ENCODE measurements around the gene TIGD1.

The TIGD1 gene

DNA sequence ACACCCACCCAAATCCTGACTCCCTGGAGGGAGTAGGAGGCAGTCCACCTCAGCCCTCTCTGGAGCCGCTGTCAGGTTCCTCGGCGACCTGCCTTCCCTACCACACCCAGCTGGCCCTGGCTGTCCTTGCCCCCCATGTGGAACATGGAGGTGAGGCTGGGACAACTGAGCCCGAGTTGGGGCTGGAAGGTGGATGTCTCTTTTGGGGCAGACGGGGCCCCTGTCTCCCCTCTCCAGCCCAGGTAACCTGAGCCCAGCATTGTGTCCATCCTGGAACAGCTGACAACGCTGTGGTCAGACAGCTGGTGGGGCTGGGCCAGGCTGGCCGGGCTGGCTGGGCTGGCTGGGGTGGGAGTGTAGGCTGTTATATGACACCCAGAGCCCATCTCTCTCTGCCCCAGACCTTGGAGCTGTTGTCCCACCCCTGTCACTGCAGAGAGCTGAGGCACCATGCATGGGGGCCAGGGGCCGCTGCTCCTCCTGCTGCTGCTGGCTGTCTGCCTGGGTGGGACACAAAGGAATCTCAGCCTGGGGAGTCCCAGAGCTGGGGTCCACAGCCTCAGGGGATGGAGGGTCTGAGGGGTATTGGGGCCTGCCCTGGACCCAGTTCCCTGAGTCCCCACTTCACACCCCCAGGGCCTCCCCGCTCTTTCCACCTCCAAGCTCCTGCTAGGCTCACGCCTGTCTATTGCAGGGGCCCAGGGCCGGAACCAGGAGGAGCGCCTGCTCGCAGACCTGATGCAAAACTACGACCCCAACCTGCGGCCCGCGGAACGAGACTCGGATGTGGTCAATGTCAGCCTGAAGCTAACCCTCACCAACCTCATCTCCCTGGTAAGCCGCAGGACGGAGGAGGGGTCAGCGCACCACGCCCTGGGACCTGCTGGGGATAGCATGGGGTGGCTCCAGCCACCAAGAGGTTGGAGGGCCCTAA, 10.8 kb downstream of the TIGD1 start, which contains the start of gene CHRNG:
Gene CHRNG, plus strand, starts transcription at position 395 of the 934 bp plus-strand sequence. Its CDS starts 56 bp downstream, at position 451.
- no peak within 1 kb of the TSS for H2AK5ac ChIP-seq (ENCODE audit: low read length, severe bottlenecking)

DNA sequence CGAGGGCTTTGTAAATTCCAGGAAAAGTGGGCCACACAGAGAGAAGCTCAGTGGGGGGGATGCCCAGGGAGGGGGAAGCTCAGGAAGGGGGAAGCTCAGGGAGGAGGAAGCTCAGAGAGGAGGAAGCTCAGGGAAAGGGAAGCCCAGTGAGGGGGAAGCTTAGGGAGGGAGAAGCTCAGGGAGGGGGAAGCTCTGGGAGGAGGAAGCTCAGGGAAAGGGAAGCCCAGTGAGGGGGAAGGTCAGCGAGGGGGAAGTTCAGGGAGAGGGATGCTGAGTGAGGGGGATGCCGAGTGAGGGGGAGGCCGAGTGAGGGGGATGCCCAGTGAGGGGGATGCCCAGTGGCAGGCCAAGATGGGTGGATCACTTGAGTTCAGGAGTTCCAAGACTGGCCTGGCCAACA, 11.7 kb downstream of the TIGD1 start:
- WGBS, result 53% methylated on average over 3 of the region's 4 CpGs

More for the DNA sequence above, 10.8 kb downstream of the TIGD1 start, which contains the start of gene CHRNG:
- no peak within 1 kb of the TSS for H3K9ac ChIP-seq (ENCODE audit: low read length)
- WGBS, result 89% methylated on average over 14 of the region's 23 CpGs
- no peak within 1 kb of the TSS for H4K8ac ChIP-seq (ENCODE audit: low read length)
- H3K4ac ChIP-seq (ENCODE audit: low read depth in 1 of 2, low read length in 2 of 2), result no peak within 1 kb of the TSS
- no peak within 1 kb of the TSS for H3K23ac ChIP-seq (ENCODE audit: low read length in 2 of 2)
- H3K4me3 ChIP-seq (ENCODE audit: insufficient read depth in 1 of 2, low read depth in 1 of 2, low read length in 2 of 2), result no peak within 1 kb of the TSS
- H3K27me3 ChIP-seq (ENCODE audit: control insufficient read depth in 1 of 2, insufficient read depth in 1 of 2, low read length in 2 of 2), result peaks cover 21 to 53% of the 10 kb centered on the region in 2 experiments
- peaks cover 0 to 14% of the 10 kb centered on the region in 2 experiments for H3K36me3 ChIP-seq (ENCODE audit: control insufficient read depth in 1 of 2, insufficient read depth in 2 of 2, low read depth in 1 of 2, low read length in 2 of 2)
- H3K4me2 ChIP-seq (ENCODE audit: low read length, poor library complexity, severe bottlenecking), result no peak within 1 kb of the TSS
- peak within 1 kb of the TSS; percentile 11 for H4K91ac ChIP-seq (ENCODE audit: low read length)
- H3K79me1 ChIP-seq (replicated peaks; ENCODE audit: low read length, poor library complexity, severe bottlenecking), result peaks cover 7% of the 10 kb centered on the region
- H3K14ac ChIP-seq (ENCODE audit: low read length in 2 of 2), result peak within 1 kb of the TSS in 1 of 2 experiments; percentile 19
- H3K18ac ChIP-seq (ENCODE audit: low read depth in 1 of 2, low read length in 2 of 2), result no peak within 1 kb of the TSS
- H3K27ac ChIP-seq (ENCODE audit: low read length, poor library complexity, severe bottlenecking), result no peak within 1 kb of the TSS
- H3K9me3 ChIP-seq (ENCODE audit: control insufficient read depth, low read length), result peaks cover 11% of the 10 kb centered on the region
- DNase-seq, result no peak
- no peak within 1 kb of the TSS for H2AFZ ChIP-seq (ENCODE audit: low read depth, low read length)
- H2BK5ac ChIP-seq (ENCODE audit: low read depth, low read length, poor library complexity, severe bottlenecking), result no peak within 1 kb of the TSS
- no peak within 1 kb of the TSS for H2BK12ac ChIP-seq (ENCODE audit: low read length in 2 of 2)
- H2BK120ac ChIP-seq (ENCODE audit: low read depth, low read length), result no peak within 1 kb of the TSS
- peaks cover 6% of the 10 kb centered on the region for H3K4me1 ChIP-seq (ENCODE audit: control insufficient read depth, insufficient read depth, low read depth, low read length)
- peak within 1 kb of the TSS; percentile 27 for H2BK15ac ChIP-seq (ENCODE audit: low read depth, poor library complexity, severe bottlenecking)

DNA sequence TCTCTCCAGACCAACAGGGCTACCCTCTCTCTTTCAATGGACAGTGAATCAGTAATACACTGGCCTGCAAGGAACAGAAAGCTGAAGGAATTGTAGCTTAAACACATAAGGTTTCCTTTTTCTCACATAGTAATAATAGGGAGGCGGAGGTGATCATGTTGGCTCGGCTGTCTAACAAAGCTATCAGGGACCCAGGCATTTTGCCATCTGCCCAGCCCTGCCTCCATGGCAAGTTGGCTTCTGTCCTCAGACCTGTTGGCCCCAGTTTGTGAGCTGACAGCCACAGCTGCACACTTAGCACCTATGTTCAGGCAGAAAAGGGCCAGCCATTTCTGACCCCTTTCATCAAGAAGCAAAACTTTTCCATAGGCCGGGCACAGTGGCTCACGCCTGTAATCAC, 12.9 kb downstream of the TIGD1 start:
- Histone ChIP-seq H3K14ac (ENCODE audit: low read length in 2 of 2) (no peak overlapping the region), H2BK5ac (ENCODE audit: low read depth, low read length, poor library complexity, severe bottlenecking) (no peak overlapping the region), H3K27me3 (ENCODE audit: control insufficient read depth in 1 of 2, insufficient read depth in 1 of 2, low read length in 2 of 2) (peaks cover 21 to 61% of the 10 kb centered on the region in 2 experiments), H3K36me3 (ENCODE audit: control insufficient read depth in 1 of 2, insufficient read depth in 2 of 2, low read depth in 1 of 2, low read length in 2 of 2) (no peaks in the 10 kb centered on the region), H3K9me3 (ENCODE audit: control insufficient read depth, low read length) (peaks cover 11% of the 10 kb centered on the region), H2AK5ac (ENCODE audit: low read length, severe bottlenecking) (no peak overlapping the region), H3K79me1 (replicated peaks; ENCODE audit: low read length, poor library complexity, severe bottlenecking) (no peaks in the 10 kb centered on the region), H3K4me1 (ENCODE audit: control insufficient read depth, insufficient read depth, low read depth, low read length) (peaks cover 6% of the 10 kb centered on the region), H3K4ac (ENCODE audit: low read depth in 1 of 2, low read length in 2 of 2) (no peak overlapping the region), H3K4me3 (ENCODE audit: insufficient read depth in 1 of 2, low read depth in 1 of 2, low read length in 2 of 2) (no peak overlapping the region), H2BK120ac (ENCODE audit: low read depth, low read length) (no peak overlapping the region), H3K23ac (ENCODE audit: low read length in 2 of 2) (no peak overlapping the region), H2BK15ac (ENCODE audit: low read depth, poor library complexity, severe bottlenecking) (no peak overlapping the region), H2AFZ (ENCODE audit: low read depth, low read length) (no peak overlapping the region), H3K18ac (ENCODE audit: low read depth in 1 of 2, low read length in 2 of 2) (no peak overlapping the region), H4K8ac (ENCODE audit: low read length) (no peak overlapping the region), H3K27ac (ENCODE audit: low read length, poor library complexity, severe bottlenecking) (no peak overlapping the region), H3K4me2 (ENCODE audit: low read length, poor library complexity, severe bottlenecking) (no peak overlapping the region), H3K9ac (ENCODE audit: low read length) (no peak overlapping the region), H2BK12ac (ENCODE audit: low read length in 2 of 2) (no peak overlapping the region), H4K91ac (ENCODE audit: low read length) (no peak overlapping the region)
- DNase-seq, result no peak
- 92% methylated on average over 4 of the region's 4 CpGs for WGBS

More for the DNA sequence above, 11.7 kb downstream of the TIGD1 start:
- DNase-seq, result no peak
- no peak overlapping the region for H2AFZ ChIP-seq (ENCODE audit: low read depth, low read length)
- H4K91ac ChIP-seq (ENCODE audit: low read length), result no peak overlapping the region
- peaks cover 6% of the 10 kb centered on the region for H3K4me1 ChIP-seq (ENCODE audit: control insufficient read depth, insufficient read depth, low read depth, low read length)
- no peak overlapping the region for H3K9ac ChIP-seq (ENCODE audit: low read length)
- no peak overlapping the region for H4K8ac ChIP-seq (ENCODE audit: low read length)
- H3K4me3 ChIP-seq (ENCODE audit: insufficient read depth in 1 of 2, low read depth in 1 of 2, low read length in 2 of 2), result no peak overlapping the region
- no peak overlapping the region for H3K4ac ChIP-seq (ENCODE audit: low read depth in 1 of 2, low read length in 2 of 2)
- no peak overlapping the region for H2BK5ac ChIP-seq (ENCODE audit: low read depth, low read length, poor library complexity, severe bottlenecking)
- peaks cover 2% of the 10 kb centered on the region for H3K79me1 ChIP-seq (replicated peaks; ENCODE audit: low read length, poor library complexity, severe bottlenecking)
- no peak overlapping the region for H2AK5ac ChIP-seq (ENCODE audit: low read length, severe bottlenecking)
- H3K4me2 ChIP-seq (ENCODE audit: low read length, poor library complexity, severe bottlenecking), result no peak overlapping the region
- H3K9me3 ChIP-seq (ENCODE audit: control insufficient read depth, low read length), result peaks cover 11% of the 10 kb centered on the region
- no peak overlapping the region for H2BK15ac ChIP-seq (ENCODE audit: low read depth, poor library complexity, severe bottlenecking)
- peaks cover 0 to 7% of the 10 kb centered on the region in 2 experiments for H3K36me3 ChIP-seq (ENCODE audit: control insufficient read depth in 1 of 2, insufficient read depth in 2 of 2, low read depth in 1 of 2, low read length in 2 of 2)
- H2BK120ac ChIP-seq (ENCODE audit: low read depth, low read length), result no peak overlapping the region
- no peak overlapping the region for H2BK12ac ChIP-seq (ENCODE audit: low read length in 2 of 2)
- no peak overlapping the region for H3K14ac ChIP-seq (ENCODE audit: low read length in 2 of 2)
- H3K23ac ChIP-seq (ENCODE audit: low read length in 2 of 2), result no peak overlapping the region
- H3K18ac ChIP-seq (ENCODE audit: low read depth in 1 of 2, low read length in 2 of 2), result no peak overlapping the region
- no peak overlapping the region for H3K27ac ChIP-seq (ENCODE audit: low read length, poor library complexity, severe bottlenecking)
- H3K27me3 ChIP-seq (ENCODE audit: control insufficient read depth in 1 of 2, insufficient read depth in 1 of 2, low read length in 2 of 2), result peaks cover 21 to 58% of the 10 kb centered on the region in 2 experiments

DNA sequence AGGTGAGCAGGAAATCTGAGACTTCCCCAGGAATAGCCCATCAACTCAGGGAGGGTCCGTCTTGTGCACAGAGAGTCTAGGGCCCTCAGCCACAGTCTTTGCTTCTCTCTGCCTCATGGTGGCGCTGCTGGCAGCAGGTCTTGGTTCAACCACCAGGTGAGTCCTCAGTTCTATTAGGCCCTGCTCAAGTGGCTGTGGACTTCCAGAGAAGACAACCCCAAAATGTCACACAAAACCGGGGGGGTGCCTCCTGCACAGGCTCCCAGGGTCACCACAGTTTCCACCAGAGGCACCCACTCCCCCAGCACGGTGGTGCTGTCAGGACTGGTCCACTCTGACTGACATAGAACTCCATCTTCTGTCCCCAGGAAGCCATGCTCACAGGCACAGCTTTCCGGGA, 13.3 kb downstream of the TIGD1 start:
- peak overlapping the region in 1 of 2 experiments; percentile 14 for H3K23ac ChIP-seq (ENCODE audit: low read length in 2 of 2)
- no peak overlapping the region for H2AK5ac ChIP-seq (ENCODE audit: low read length, severe bottlenecking)
- no peak overlapping the region for H3K14ac ChIP-seq (ENCODE audit: low read length in 2 of 2)
- H2BK120ac ChIP-seq (ENCODE audit: low read depth, low read length), result no peak overlapping the region
- no peaks in the 10 kb centered on the region for H3K36me3 ChIP-seq (ENCODE audit: control insufficient read depth in 1 of 2, insufficient read depth in 2 of 2, low read depth in 1 of 2, low read length in 2 of 2)
- peaks cover 6% of the 10 kb centered on the region for H3K4me1 ChIP-seq (ENCODE audit: control insufficient read depth, insufficient read depth, low read depth, low read length)
- H2BK12ac ChIP-seq (ENCODE audit: low read length in 2 of 2), result no peak overlapping the region
- no peak overlapping the region for H3K4ac ChIP-seq (ENCODE audit: low read depth in 1 of 2, low read length in 2 of 2)
- H3K9me3 ChIP-seq (ENCODE audit: control insufficient read depth, low read length), result peaks cover 11% of the 10 kb centered on the region
- H4K91ac ChIP-seq (ENCODE audit: low read length), result no peak overlapping the region
- H3K79me1 ChIP-seq (replicated peaks; ENCODE audit: low read length, poor library complexity, severe bottlenecking), result no peaks in the 10 kb centered on the region
- H3K4me2 ChIP-seq (ENCODE audit: low read length, poor library complexity, severe bottlenecking), result no peak overlapping the region
- no peak overlapping the region for H4K8ac ChIP-seq (ENCODE audit: low read length)
- WGBS, result 65% methylated on average over 5 of the region's 5 CpGs
- no peak overlapping the region for H3K18ac ChIP-seq (ENCODE audit: low read depth in 1 of 2, low read length in 2 of 2)
- H3K27me3 ChIP-seq (ENCODE audit: control insufficient read depth in 1 of 2, insufficient read depth in 1 of 2, low read length in 2 of 2), result peaks cover 21 to 63% of the 10 kb centered on the region in 2 experiments
- no peak overlapping the region for H3K9ac ChIP-seq (ENCODE audit: low read length)
- DNase-seq, result no peak
- no peak overlapping the region for H3K27ac ChIP-seq (ENCODE audit: low read length, poor library complexity, severe bottlenecking)
- H3K4me3 ChIP-seq (ENCODE audit: insufficient read depth in 1 of 2, low read depth in 1 of 2, low read length in 2 of 2), result no peak overlapping the region
- no peak overlapping the region for H2BK15ac ChIP-seq (ENCODE audit: low read depth, poor library complexity, severe bottlenecking)
- H2AFZ ChIP-seq (ENCODE audit: low read depth, low read length), result no peak overlapping the region
- H2BK5ac ChIP-seq (ENCODE audit: low read depth, low read length, poor library complexity, severe bottlenecking), result no peak overlapping the region

Data from mesenchymal stem cell (in vitro differentiated cells and primary cell).